GM12872 (cell line): ENCODE measurements around the gene C2orf92.

ENCODE experiments used
- CTCF ChIP-seq: IDR thresholded peaks from 3 replicates; pipeline ENCODE4 v1.5.1; 2011; ENCODE audit warnings: low read depth, mild to moderate bottlenecking, low read length, moderate library complexity; ENCODE audit not compliant: insufficient read depth

Gene C2orf92

GRCh38 chr2:97659256-97660043 is 10.1 kb upstream of the C2orf92 start:
- TF ChIP-seq CTCF = no peak

GRCh38 chr2:97660044-97660774 is 9.3 kb upstream of the C2orf92 start:
- no peak for TF ChIP-seq CTCF

GRCh38 chr2:97660775-97661389 is 8.6 kb upstream of the C2orf92 start:
- TF ChIP-seq CTCF = no peak

- no peak for TF ChIP-seq CTCF
Observed at GRCh38 chr2:97661927-97662326, 7.6 kb upstream of the C2orf92 start.

- no peak for TF ChIP-seq CTCF
Observed at GRCh38 chr2:97662386-97662894, 7.1 kb upstream of the C2orf92 start.

GRCh38 chr2:97662895-97663625 is 6.5 kb upstream of the C2orf92 start:
- TF ChIP-seq CTCF = no peak

GRCh38 chr2:97663626-97663961 is 5.9 kb upstream of the C2orf92 start:
- no peak for TF ChIP-seq CTCF
